HG03571 (cell line): ENCODE results near the gene SPOP.
"Not testable (repeated sequence)": the region's sequence is repeated elsewhere in the genome, so short reads cannot be mapped to it uniquely, and the experiment has no call there.

ENCODE experiments used
- ATAC-seq: cut with Tn5 transposase; IDR thresholded peaks from one replicate; pipeline ENCODE4 v1.9.1; 2021; ENCODE audit not compliant: unreplicated experiment

Gene SPOP

GRCh38 chr17:49677933-49678847, at the start of gene SPOP:
Gene SPOP (minus strand): TSS chr17:49678097. CDS start chr17:49622810, 55,287 bp downstream.
- peak; percentile 70 for ATAC-seq

- ATAC-seq = no peak
These were observed 49.5 kb upstream of the SPOP start for GRCh38 chr17:49727380-49727779.

GRCh38 chr17:49725452-49726130, 47.7 kb upstream of the SPOP start:
- ATAC-seq = no peak

GRCh38 chr17:49724552-49724951, 46.7 kb upstream of the SPOP start:
- ATAC-seq = not testable (repeated sequence)

- ATAC-seq = no peak
These were observed 45.5 kb upstream of the SPOP start for GRCh38 chr17:49723423-49723822.

- ATAC-seq = no peak
These were observed 44.2 kb upstream of the SPOP start for GRCh38 chr17:49722066-49722465.

GRCh38 chr17:49717371-49717861, 39.5 kb upstream of the SPOP start:
- ATAC-seq = no peak

- no peak for ATAC-seq
These were observed 38.9 kb upstream of the SPOP start for GRCh38 chr17:49716668-49717364.

GRCh38 chr17:49715717-49716279, 37.9 kb upstream of the SPOP start:
- ATAC-seq = no peak

GRCh38 chr17:49715216-49715615, 37.3 kb upstream of the SPOP start:
- no peak for ATAC-seq

- ATAC-seq = peak; percentile 1
These were observed 30.8 kb upstream of the SPOP start for GRCh38 chr17:49708515-49709183.

GRCh38 chr17:49707608-49708514, 30.0 kb upstream of the SPOP start, which contains the start of gene SLC35B1:
Gene SLC35B1 (minus strand): TSS chr17:49707964. CDS start chr17:49707833, 131 bp downstream.
- peak; percentile 76 for ATAC-seq

GRCh38 chr17:49707246-49707607, 29.3 kb upstream of the SPOP start:
- no peak for ATAC-seq

GRCh38 chr17:49705254-49705653, 27.4 kb upstream of the SPOP start:
- no peak for ATAC-seq

GRCh38 chr17:49703557-49704277, 25.8 kb upstream of the SPOP start:
- no peak for ATAC-seq

- ATAC-seq = no peak
These were observed 23.1 kb upstream of the SPOP start for GRCh38 chr17:49700960-49701359.

GRCh38 chr17:49699966-49700575, 22.2 kb upstream of the SPOP start:
- no peak for ATAC-seq

- no peak for ATAC-seq
These were observed 20.1 kb upstream of the SPOP start for GRCh38 chr17:49698005-49698404.
